ENCODE data around the gene DDX3X. TPM values are rescaled to one million over a fixed set of nuclear protein-coding genes. Genes with fewer than 3 reads are reported as not detected.

DDX3X gene
- total and polyA plus RNA-seq, 10 of the 15 experiments (the other 5 are each of a cell fraction or from before 2014, with no cell fraction given) = 52.0 to 283 (median 172) TPM

DNA sequence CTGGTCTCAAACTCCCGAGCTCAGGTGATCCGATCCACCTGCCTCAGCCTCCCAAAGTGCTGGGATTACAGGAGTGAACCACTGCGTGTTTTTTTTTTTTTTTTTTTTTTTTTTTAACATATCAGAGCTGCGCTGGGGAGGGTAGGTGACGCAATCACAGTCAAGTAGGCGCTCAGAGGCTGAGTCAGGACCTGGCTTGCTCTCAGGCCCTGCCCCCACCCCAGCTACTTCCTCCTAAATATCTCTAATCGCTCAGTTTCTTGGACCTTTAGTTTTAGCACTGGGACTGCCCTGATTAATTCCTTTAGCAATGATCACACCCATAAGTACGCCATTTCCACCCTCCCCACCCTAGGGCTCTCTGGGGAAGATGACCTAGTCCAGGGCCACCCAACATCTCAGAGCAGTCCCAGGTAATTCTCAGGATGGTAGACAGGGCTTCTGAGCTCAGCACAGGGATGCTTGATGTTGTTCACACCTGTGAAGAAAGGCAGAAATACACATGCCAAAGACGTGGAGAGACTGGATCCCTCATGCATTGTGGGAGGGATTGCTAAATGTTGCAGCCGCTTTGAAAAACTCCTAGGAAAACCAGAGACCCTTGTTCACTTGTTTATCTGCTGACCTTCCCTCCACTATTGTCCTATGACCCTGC, 50.2 kb downstream of the DDX3X start:
- ChIA-PET CTCF (interaction anchor here (1.0 kb wide), 1 partner anchor 9 kb away, joined by 4 read pairs; no protein-coding TSS in a partner anchor), POLR2A (interaction anchor here (0.6 kb wide), 1 partner anchor 14 kb away, joined by 5 read pairs; no protein-coding TSS in a partner anchor), RAD21 (ENCODE audit: unreplicated experiment) (interaction anchor here (0.6 kb wide), 1 partner anchor 13 kb away, joined by 3 read pairs; no protein-coding TSS in a partner anchor), SMC1A (ENCODE audit: uncharacterized antibody, unreplicated experiment) (no interaction called here)
- H3K4me1 ChIP-seq (ENCODE audit: control insufficient read depth, insufficient read depth, low read length) = no peaks in the 10 kb centered on the region
- intact Hi-C loops (cut with micrococcal nuclease; ENCODE audit: unreplicated experiment) (no loop called here), in situ Hi-C loops (cut with MboI) (no loop called here)
- no peak overlapping the region for H3K4me2 ChIP-seq (ENCODE audit: control insufficient read depth, insufficient read depth)
- no peaks in the 10 kb centered on the region for H3K36me3 ChIP-seq (ENCODE audit: control insufficient read depth in 2 of 2, insufficient read depth in 2 of 2, low read length in 1 of 2)
- no peak overlapping the region for H3K9ac ChIP-seq (ENCODE audit: control insufficient read depth, insufficient read depth, low read length)
- no peak overlapping the region for H3K27ac ChIP-seq (ENCODE audit: control insufficient read depth, insufficient read depth)
- no peak overlapping the region for H3K4me3 ChIP-seq
- FAIRE-seq (no peak), ATAC-seq (no peak), DNase-seq (ENCODE audit: low read depth, low spot score) (no peak)
- TF ChIP-seq, protein P1, sequence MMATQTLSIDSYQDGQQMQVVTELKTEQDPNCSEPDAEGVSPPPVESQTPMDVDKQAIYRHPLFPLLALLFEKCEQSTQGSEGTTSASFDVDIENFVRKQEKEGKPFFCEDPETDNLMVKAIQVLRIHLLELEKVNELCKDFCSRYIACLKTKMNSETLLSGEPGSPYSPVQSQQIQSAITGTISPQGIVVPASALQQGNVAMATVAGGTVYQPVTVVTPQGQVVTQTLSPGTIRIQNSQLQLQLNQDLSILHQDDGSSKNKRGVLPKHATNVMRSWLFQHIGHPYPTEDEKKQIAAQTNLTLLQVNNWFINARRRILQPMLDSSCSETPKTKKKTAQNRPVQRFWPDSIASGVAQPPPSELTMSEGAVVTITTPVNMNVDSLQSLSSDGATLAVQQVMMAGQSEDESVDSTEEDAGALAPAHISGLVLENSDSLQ (IDR thresholded peaks at IDR 0.05) = no peak
- 36% methylated on average over 10 of the region's 10 CpGs for WGBS (ENCODE audit: insufficient coverage, insufficient replicate concordance, low lambda C conversion rate, missing lambda C conversion rate)
- no peaks in the 10 kb centered on the region for H3K9me3 ChIP-seq (replicated peaks; ENCODE audit: control insufficient read depth, insufficient read depth, low read length)
- no TSS peak for BruUV-seq (replicated peaks)
- H4K20me1 ChIP-seq (ENCODE audit: control insufficient read depth, insufficient read depth) = no peaks in the 10 kb centered on the region
- no peak overlapping the region for H2AFZ ChIP-seq (ENCODE audit: control insufficient read depth, low read depth, low read length)
- no peaks in the 10 kb centered on the region for H3K27me3 ChIP-seq (replicated peaks in 1 of 2; ENCODE audit: control insufficient read depth in 2 of 2, insufficient read depth in 2 of 2, low read length in 1 of 2)
- no peaks in the 10 kb centered on the region for H3K79me2 ChIP-seq (ENCODE audit: control insufficient read depth, insufficient read depth, low read length)

- in situ Hi-C loops (cut with MboI) (no loop called here), intact Hi-C loops (cut with micrococcal nuclease; ENCODE audit: unreplicated experiment) (no loop called here)
- ChIA-PET CTCF (no interaction called here), SMC1A (ENCODE audit: uncharacterized antibody, unreplicated experiment) (interaction anchor here (0.6 to 1.1 kb wide), 2 partner anchors 8 to 33 kb away, joined by 3 read pairs; no protein-coding TSS in a partner anchor), POLR2A (no interaction called here), RAD21 (ENCODE audit: unreplicated experiment) (no interaction called here)
- Histone ChIP-seq H3K27me3 (replicated peaks in 1 of 2; ENCODE audit: control insufficient read depth in 2 of 2, insufficient read depth in 2 of 2, low read length in 1 of 2) (0 out of 4 replicates have a peak, but pooled peaks cover 0 to 2% of the 10 kb centered on the region in 2 experiments), H4K20me1 (ENCODE audit: control insufficient read depth, insufficient read depth) (no peaks in the 10 kb centered on the region), H3K9ac (ENCODE audit: control insufficient read depth, insufficient read depth, low read length) (no peak overlapping the region), H3K4me1 (ENCODE audit: control insufficient read depth, insufficient read depth, low read length) (no peaks in the 10 kb centered on the region), H2AFZ (ENCODE audit: control insufficient read depth, low read depth, low read length) (no peak overlapping the region), H3K9me3 (replicated peaks; ENCODE audit: control insufficient read depth, insufficient read depth, low read length) (no peaks in the 10 kb centered on the region), H3K27ac (ENCODE audit: control insufficient read depth, insufficient read depth) (no peak overlapping the region), H3K79me2 (ENCODE audit: control insufficient read depth, insufficient read depth, low read length) (no peaks in the 10 kb centered on the region), H3K4me2 (ENCODE audit: control insufficient read depth, insufficient read depth) (no peak overlapping the region), H3K36me3 (ENCODE audit: control insufficient read depth in 2 of 2, insufficient read depth in 2 of 2, low read length in 1 of 2) (no peaks in the 10 kb centered on the region), H3K4me3 (no peak overlapping the region)
- WGBS (ENCODE audit: insufficient coverage, insufficient replicate concordance, low lambda C conversion rate, missing lambda C conversion rate) = 54% methylated on average over 8 of the region's 8 CpGs
- DNase-seq (ENCODE audit: low read depth, low spot score) = no peak
- no peak for ATAC-seq
- FAIRE-seq = no peak
- no TSS peak for BruUV-seq (replicated peaks)
- TF ChIP-seq GABPA (IDR thresholded peaks at IDR 0.05; ENCODE audit: low read depth) (no peak), MEF2A (IDR thresholded peaks at IDR 0.05; ENCODE audit: insufficient read depth, low read depth, low read length) (no peak), TAF1 (IDR thresholded peaks at IDR 0.05; ENCODE audit: borderline replicate concordance, low read depth, low read length) (no peak), IKZF1 (conservative IDR thresholded peaks at IDR 0.05) (no peak), ZNF274 (IDR thresholded peaks at IDR 0.05; ENCODE audit: insufficient read depth, insufficient read length) (no peak), RFX5 (IDR thresholded peaks at IDR 0.05; ENCODE audit: low read depth, low read length) (no peak), SKIL (IDR thresholded peaks at IDR 0.05; ENCODE audit: low read depth, poor library complexity, severe bottlenecking) (no peak)
- TF ChIP-seq, protein P2, sequence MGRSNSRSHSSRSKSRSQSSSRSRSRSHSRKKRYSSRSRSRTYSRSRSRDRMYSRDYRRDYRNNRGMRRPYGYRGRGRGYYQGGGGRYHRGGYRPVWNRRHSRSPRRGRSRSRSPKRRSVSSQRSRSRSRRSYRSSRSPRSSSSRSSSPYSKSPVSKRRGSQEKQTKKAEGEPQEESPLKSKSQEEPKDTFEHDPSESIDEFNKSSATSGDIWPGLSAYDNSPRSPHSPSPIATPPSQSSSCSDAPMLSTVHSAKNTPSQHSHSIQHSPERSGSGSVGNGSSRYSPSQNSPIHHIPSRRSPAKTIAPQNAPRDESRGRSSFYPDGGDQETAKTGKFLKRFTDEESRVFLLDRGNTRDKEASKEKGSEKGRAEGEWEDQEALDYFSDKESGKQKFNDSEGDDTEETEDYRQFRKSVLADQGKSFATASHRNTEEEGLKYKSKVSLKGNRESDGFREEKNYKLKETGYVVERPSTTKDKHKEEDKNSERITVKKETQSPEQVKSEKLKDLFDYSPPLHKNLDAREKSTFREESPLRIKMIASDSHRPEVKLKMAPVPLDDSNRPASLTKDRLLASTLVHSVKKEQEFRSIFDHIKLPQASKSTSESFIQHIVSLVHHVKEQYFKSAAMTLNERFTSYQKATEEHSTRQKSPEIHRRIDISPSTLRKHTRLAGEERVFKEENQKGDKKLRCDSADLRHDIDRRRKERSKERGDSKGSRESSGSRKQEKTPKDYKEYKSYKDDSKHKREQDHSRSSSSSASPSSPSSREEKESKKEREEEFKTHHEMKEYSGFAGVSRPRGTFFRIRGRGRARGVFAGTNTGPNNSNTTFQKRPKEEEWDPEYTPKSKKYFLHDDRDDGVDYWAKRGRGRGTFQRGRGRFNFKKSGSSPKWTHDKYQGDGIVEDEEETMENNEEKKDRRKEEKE (IDR thresholded peaks at IDR 0.05) = no peak
Observed at GRCh38 chrX:41386222-41386990, 52.4 kb downstream of the DDX3X start.

Measured in GM12878 (cell line).